Lower leg skin (tissue), 3 donors: Measurements from ENCODE around the gene DIP2C.

ENCODE experiments used
- CTCF ChIP-seq, 3 donors: fragments of 450-650 bp; IDR thresholded peaks; one replicate each; pipeline ENCODE4 v1.5.1; 2016; ENCODE audit warnings: antibody characterized with exemption in 3 of 3, mild to moderate bottlenecking in 3 of 3, moderate library complexity in 2 of 3
- POLR2A ChIP-seq, 2 donors: fragments of 450-650 bp; IDR thresholded peaks; one replicate each; pipeline ENCODE4 v1.6.1; 2016 to 2017; ENCODE audit warnings: antibody characterized with exemption in 2 of 2, mild to moderate bottlenecking in 1 of 2, moderate library complexity in 1 of 2

GRCh38 chr10:474946-475345 is 214.5 kb downstream of the DIP2C start:
- TF ChIP-seq CTCF (IDR thresholded peaks at IDR 0.05) (no peak), POLR2A (IDR thresholded peaks at IDR 0.05) (no peak)
